ENCODE results near the gene FIP1L1.

DNA sequence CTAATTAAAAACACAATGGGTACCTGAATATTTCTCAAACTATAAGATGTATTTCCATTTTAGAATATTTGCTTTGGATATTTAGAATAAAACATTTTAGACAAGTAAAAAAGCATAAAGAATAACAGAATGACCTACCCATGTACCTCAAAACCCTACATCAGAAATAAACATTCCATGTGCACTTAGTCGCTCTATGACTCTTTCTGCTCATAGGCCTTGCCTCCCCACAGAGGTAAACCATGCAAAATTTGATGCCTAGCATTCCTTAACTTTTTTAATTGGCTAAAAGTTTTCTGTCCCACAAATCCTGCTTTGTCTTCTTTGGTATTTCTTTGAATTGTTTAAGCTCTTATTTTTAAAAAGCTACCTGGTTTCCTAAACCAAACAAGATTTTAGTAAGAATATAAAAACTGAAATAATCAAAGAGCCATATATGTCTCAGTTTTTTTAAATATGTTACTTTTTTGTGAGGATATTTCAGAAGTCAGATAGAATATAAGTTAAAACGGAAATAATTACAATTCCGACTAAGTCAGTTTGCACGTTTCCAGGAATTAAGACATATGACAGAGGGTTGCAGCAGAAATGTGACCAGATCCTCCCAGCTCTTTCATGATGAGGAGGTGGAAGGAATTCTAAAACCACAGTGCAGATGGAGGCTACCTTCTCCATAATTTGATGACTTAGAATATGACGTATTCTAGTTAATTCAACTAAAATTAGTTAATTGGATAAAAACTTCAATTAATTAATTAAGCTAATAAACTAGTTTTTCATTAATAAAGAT is 102.5 kb downstream of the FIP1L1 start:
- no peak for TF ChIP-seq POLR2A (IDR thresholded peaks at IDR 0.05; ENCODE audit: low read depth, low read length)
- TF ChIP-seq POLR2AphosphoS5 (IDR thresholded peaks at IDR 0.05; ENCODE audit: low read depth, low read length), result no peak
- TF ChIP-seq TAF1 (IDR thresholded peaks at IDR 0.05; ENCODE audit: low read depth, low read length), result no peak
- TF ChIP-seq POU2F2 (IDR thresholded peaks at IDR 0.05; ENCODE audit: low read depth, low read length), result no peak
- TF ChIP-seq SPI1 (IDR thresholded peaks at IDR 0.05; ENCODE audit: low read depth, low read length), result no peak
